T-helper 2 cell treated with Interferon-gamma antibody and Interleukin-4, amounts not matched to agents 5 μg/mL and 100 μg/mL, for 36 hours (primary cell): ENCODE results near the gene ADAMTS6.

ENCODE experiments used
- DNase-seq: peaks from one replicate; pipeline ENCODE4 v3.0.0; 2021; ENCODE audit warnings: low spot score
- H3K27ac Mint-ChIP-seq: one replicate; pipeline ENCODE4 v1.8.0; 2021; ENCODE audit warnings: mild to moderate bottlenecking, mixed read lengths
- H3K27me3 Mint-ChIP-seq: one replicate; pipeline ENCODE4 v1.8.0; 2021; ENCODE audit warnings: low read depth, mixed read lengths
- H3K36me3 Mint-ChIP-seq: one replicate; pipeline ENCODE4 v1.8.0; 2021; ENCODE audit warnings: low read depth, mixed read lengths
- H3K4me1 Mint-ChIP-seq: one replicate; pipeline ENCODE4 v1.8.0; 2021; ENCODE audit warnings: low read depth, mixed read lengths
- H3K4me3 Mint-ChIP-seq: one replicate; pipeline ENCODE4 v1.8.0; 2022; ENCODE audit warnings: mild to moderate bottlenecking, moderate library complexity, mixed read lengths
- H3K9me3 Mint-ChIP-seq: one replicate; pipeline ENCODE4 v1.8.0; 2021; ENCODE audit warnings: mixed read lengths

The ADAMTS6 gene

GRCh38 chr5:65113771-65114170, 367.9 kb downstream of the ADAMTS6 start:
- Mint-ChIP-seq H3K4me3 (no peak overlapping the region), H3K36me3 (no peaks in the 10 kb centered on the region), H3K9me3 (peaks cover 11% of the 10 kb centered on the region), H3K27me3 (peaks cover 17% of the 10 kb centered on the region), H3K4me1 (no peaks in the 10 kb centered on the region), H3K27ac (no peak overlapping the region)
- no peak for DNase-seq

- Mint-ChIP-seq H3K36me3 (no peaks in the 10 kb centered on the region), H3K4me1 (no peaks in the 10 kb centered on the region), H3K27me3 (peaks cover 23% of the 10 kb centered on the region), H3K4me3 (no peak overlapping the region), H3K27ac (no peak overlapping the region), H3K9me3 (peaks cover 2% of the 10 kb centered on the region)
- no peak for DNase-seq
Observed at GRCh38 chr5:65111961-65112658, 369.6 kb downstream of the ADAMTS6 start.

- Mint-ChIP-seq H3K9me3 (no peaks in the 10 kb centered on the region), H3K36me3 (no peaks in the 10 kb centered on the region)
Observed at GRCh38 chr5:65108786-65109743, 372.7 kb downstream of the ADAMTS6 start.

GRCh38 chr5:65105301-65105700, 376.4 kb downstream of the ADAMTS6 start:
- peak overlapping the region; percentile 70 for H3K4me3 Mint-ChIP-seq
- no peaks in the 10 kb centered on the region for H3K36me3 Mint-ChIP-seq
- peak overlapping the region; percentile 21 for H3K27ac Mint-ChIP-seq
- no peak for DNase-seq
- peaks cover 36% of the 10 kb centered on the region for H3K27me3 Mint-ChIP-seq
- no peaks in the 10 kb centered on the region for H3K9me3 Mint-ChIP-seq
- peaks cover 30% of the 10 kb centered on the region for H3K4me1 Mint-ChIP-seq

More at GRCh38 chr5:65108786-65109743, 372.7 kb downstream of the ADAMTS6 start:
- peaks cover 31% of the 10 kb centered on the region for H3K27me3 Mint-ChIP-seq
- H3K4me1 Mint-ChIP-seq = peaks cover 17% of the 10 kb centered on the region
- no peak overlapping the region for H3K27ac Mint-ChIP-seq
- no peak for DNase-seq
- H3K4me3 Mint-ChIP-seq = no peak overlapping the region

- peaks cover 36% of the 10 kb centered on the region for H3K27me3 Mint-ChIP-seq
- no peak overlapping the region for H3K27ac Mint-ChIP-seq
- H3K36me3 Mint-ChIP-seq = no peaks in the 10 kb centered on the region
- peak overlapping the region; percentile 70 for H3K4me3 Mint-ChIP-seq
- H3K4me1 Mint-ChIP-seq = peaks cover 30% of the 10 kb centered on the region
- no peak for DNase-seq
- H3K9me3 Mint-ChIP-seq = no peaks in the 10 kb centered on the region
Observed at GRCh38 chr5:65104831-65105230, 376.9 kb downstream of the ADAMTS6 start.

- no peak for DNase-seq
- H3K4me1 Mint-ChIP-seq = peaks cover 30% of the 10 kb centered on the region
- peak overlapping the region; percentile 57 for H3K27ac Mint-ChIP-seq
Observed at GRCh38 chr5:65103756-65104440, 377.8 kb downstream of the ADAMTS6 start.

GRCh38 chr5:65102976-65103711, 378.6 kb downstream of the ADAMTS6 start:
- Mint-ChIP-seq H3K36me3 (no peaks in the 10 kb centered on the region), H3K9me3 (no peaks in the 10 kb centered on the region), H3K27ac (peak overlapping the region; percentile 57), H3K4me1 (peaks cover 30% of the 10 kb centered on the region), H3K4me3 (peak overlapping the region; percentile 65), H3K27me3 (peaks cover 33% of the 10 kb centered on the region)
- peak; percentile 39 for DNase-seq

More at GRCh38 chr5:65103756-65104440, 377.8 kb downstream of the ADAMTS6 start:
- Mint-ChIP-seq H3K36me3 (no peaks in the 10 kb centered on the region), H3K27me3 (peaks cover 29% of the 10 kb centered on the region), H3K9me3 (no peaks in the 10 kb centered on the region), H3K4me3 (peak overlapping the region; percentile 65)

GRCh38 chr5:65102371-65102975, 379.2 kb downstream of the ADAMTS6 start:
- Mint-ChIP-seq H3K4me1 (peaks cover 30% of the 10 kb centered on the region), H3K36me3 (no peaks in the 10 kb centered on the region), H3K27me3 (peaks cover 31% of the 10 kb centered on the region), H3K27ac (peak overlapping the region; percentile 69), H3K9me3 (no peaks in the 10 kb centered on the region), H3K4me3 (peak overlapping the region; percentile 76)
- DNase-seq = no peak

GRCh38 chr5:65101632-65102100, 380.1 kb downstream of the ADAMTS6 start:
- peak overlapping the region; percentile 76 for H3K4me3 Mint-ChIP-seq
- H3K27me3 Mint-ChIP-seq = peaks cover 31% of the 10 kb centered on the region
- no peak overlapping the region for H3K27ac Mint-ChIP-seq
- no peak for DNase-seq
- H3K36me3 Mint-ChIP-seq = no peaks in the 10 kb centered on the region
- H3K9me3 Mint-ChIP-seq = no peaks in the 10 kb centered on the region
- peaks cover 30% of the 10 kb centered on the region for H3K4me1 Mint-ChIP-seq

GRCh38 chr5:65100911-65101631, 380.6 kb downstream of the ADAMTS6 start:
- Mint-ChIP-seq H3K36me3 (no peaks in the 10 kb centered on the region), H3K4me1 (peaks cover 28% of the 10 kb centered on the region), H3K4me3 (no peak overlapping the region), H3K9me3 (no peaks in the 10 kb centered on the region), H3K27ac (no peak overlapping the region), H3K27me3 (peaks cover 26% of the 10 kb centered on the region)
- no peak for DNase-seq
